ENCODE results near the gene CA11.

The CA11 gene

GRCh38 chr19:48628486-48629296 is 17.3 kb downstream of the CA11 start:
- DNase-seq (ENCODE audit: low read depth) = no peak

GRCh38 chr19:48627865-48628314 is 18.1 kb downstream of the CA11 start:
- no peak for DNase-seq (ENCODE audit: low read depth)

- DNase-seq (ENCODE audit: low read depth) = no peak
These were observed 18.7 kb downstream of the CA11 start for GRCh38 chr19:48627201-48627864.

DNA sequence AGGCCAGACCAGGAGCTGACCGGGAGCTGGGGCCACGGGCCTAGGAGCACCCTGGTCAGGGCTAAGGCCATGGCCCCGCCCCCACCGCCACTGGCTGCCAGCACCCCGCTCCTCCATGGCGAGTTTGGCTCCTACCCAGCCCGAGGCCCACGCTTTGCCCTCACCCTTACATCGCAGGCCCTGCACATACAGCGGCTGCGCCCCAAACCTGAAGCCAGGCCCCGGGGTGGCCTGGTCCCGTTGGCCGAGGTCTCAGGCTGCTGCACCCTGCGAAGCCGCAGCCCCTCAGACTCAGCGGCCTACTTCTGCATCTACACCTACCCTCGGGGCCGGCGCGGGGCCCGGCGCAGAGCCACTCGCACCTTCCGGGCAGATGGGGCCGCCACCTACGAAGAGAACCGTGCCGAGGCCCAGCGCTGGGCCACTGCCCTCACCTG is 20.1 kb downstream of the CA11 start:
- no peak for DNase-seq (ENCODE audit: low read depth)

GRCh38 chr19:48624791-48625723 is 20.9 kb downstream of the CA11 start:
- no peak for DNase-seq (ENCODE audit: low read depth)

DNA sequence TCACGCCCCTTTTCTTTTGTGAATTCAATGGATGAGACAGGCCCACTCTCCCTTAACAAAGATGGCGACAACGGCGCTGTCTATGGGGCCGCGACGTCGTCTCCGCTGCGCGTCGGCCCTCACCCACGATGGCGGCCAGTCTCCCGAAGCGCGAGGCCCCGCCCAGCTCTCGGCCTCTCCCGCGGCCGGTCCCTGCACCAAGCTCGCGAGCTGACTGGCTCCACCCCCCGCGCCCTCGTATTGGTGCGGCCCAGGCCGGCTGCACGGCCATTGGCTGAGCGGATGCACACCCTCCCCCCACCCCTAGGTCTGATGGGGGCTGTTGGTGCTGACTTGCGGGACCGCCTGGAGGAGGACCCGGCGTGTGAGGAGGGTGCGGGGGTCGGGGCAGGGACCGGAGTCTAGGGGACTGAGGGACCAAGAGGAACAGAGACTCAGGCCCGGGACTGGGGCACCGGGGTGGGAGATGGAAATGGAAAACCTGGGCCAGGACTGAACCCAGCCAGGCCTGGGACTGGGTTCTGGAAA is 21.9 kb downstream of the CA11 start:
- DNase-seq (ENCODE audit: low read depth) = peak; percentile 91

- no peak for DNase-seq (ENCODE audit: low read depth)
These were observed 22.4 kb downstream of the CA11 start for GRCh38 chr19:48623556-48624066.

GRCh38 chr19:48619692-48620585 is 26.0 kb downstream of the CA11 start:
- no peak for DNase-seq (ENCODE audit: low read depth)

DNA sequence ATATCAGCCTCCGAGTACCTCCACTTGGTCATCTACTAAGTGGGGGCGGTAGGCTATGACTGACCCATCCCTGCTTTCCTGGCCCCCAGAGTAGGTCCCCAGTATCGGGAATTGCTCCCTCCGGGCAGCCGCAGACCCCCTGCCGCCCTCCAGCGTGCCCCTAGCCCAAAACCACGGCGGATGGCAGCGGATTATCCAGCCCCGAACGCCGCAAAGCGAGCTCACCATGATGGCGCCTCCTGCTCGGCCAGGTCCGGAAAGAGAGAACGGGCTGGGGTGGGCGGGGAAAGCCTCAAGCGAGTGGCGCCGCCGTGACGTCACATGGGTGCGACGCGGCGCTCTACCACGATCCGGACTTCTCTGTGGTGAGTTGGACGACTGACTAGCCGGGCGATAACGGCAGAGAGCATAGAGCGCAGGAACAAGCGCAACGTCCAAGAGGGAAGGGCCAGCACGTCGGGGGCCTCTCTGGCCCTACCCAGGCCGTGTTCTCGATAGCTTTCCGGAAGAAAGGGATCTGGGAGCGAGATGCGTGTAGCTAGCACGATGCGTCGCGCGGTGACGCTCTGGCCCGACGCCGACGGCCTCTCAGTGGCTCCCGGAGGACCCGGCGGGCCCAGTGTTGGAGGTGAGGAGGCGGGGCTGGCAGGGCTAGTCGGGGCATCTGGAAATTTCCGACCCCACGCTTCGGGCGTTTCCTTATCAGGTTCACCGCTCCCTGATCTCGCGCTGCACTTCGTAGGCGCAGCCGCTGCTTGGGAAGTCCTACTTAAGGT is 26.9 kb downstream of the CA11 start, which contains the start of the genes RPL18 and SPHK2:
Gene RPL18 (minus strand): TSS at position 263 of the 776 bp plus-strand sequence. CDS start 35 bp downstream, at position 228.
Gene SPHK2 (plus strand): TSS at position 591 of the 776 bp plus-strand sequence. CDS start 1,009 bp downstream, outside the sequence.
- DNase-seq (ENCODE audit: low read depth) = peak; percentile 93

DNA sequence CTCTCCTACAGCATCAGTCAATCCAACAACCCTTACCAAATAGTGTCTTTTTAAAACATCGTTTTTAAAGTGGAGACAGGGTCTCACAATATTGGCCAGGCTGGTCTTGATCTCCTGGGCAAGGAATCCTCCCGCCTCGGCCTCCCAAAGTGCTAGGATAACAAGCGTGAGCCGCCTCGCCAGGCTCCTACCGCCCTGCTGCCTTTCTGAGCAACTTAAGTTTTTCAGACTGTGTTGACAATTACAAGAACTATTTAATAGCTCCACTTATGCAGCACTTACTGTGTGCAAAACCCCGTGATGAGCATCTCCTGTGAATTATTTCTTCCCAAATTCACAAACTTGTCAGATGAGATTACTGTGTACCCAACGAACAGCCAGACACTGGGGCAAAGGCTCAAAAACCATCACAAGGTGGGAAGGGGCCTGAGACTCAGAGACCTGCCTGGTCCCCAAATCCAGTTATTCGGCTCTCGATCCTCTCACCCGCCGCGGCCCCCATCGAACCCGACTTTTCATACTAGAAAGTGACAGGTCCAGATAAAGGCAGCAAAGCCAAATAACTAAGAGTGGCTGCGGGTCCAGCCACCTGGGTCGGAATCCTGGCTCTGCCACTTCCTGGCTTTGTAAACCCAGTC is 27.6 kb downstream of the CA11 start:
- DNase-seq (ENCODE audit: low read depth) = no peak

DNA sequence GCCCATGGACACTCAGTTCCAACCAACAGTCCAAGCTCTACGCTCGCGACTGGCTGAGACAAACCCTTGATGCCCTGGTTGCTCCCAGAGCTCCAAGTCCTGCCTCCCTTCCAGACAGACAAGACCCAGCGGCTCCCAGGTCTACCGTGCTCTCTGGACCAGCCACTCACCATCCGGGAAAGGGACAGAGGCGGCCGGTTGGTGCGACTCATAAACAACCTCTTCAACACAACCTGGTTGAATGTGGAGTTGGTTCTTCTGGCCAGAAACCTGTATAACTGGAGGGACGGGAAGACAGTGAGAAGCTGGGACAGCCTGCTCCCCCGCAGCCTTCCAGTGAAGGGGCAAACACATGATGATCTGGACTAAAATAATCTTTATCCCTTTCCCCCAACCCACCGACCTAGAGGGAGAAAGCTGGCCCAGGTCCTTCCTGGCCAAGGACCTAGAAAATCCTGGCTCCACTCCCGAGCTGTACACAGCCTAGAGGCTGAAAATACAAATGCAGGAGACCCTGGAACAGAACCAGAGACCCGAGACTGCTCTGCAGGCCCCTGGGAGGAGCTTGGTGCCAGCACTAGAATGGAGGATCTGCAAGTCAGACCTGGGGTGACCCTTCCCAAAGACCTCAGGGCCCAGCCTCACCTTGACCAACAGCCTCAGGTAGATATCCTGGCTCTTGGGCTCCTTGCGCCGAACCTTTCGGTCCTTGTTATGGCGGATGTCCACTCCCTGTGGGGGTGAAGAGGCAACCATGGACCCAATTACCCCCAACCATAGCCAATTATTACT is 28.6 kb downstream of the CA11 start:
- no peak for DNase-seq (ENCODE audit: low read depth)

DNA sequence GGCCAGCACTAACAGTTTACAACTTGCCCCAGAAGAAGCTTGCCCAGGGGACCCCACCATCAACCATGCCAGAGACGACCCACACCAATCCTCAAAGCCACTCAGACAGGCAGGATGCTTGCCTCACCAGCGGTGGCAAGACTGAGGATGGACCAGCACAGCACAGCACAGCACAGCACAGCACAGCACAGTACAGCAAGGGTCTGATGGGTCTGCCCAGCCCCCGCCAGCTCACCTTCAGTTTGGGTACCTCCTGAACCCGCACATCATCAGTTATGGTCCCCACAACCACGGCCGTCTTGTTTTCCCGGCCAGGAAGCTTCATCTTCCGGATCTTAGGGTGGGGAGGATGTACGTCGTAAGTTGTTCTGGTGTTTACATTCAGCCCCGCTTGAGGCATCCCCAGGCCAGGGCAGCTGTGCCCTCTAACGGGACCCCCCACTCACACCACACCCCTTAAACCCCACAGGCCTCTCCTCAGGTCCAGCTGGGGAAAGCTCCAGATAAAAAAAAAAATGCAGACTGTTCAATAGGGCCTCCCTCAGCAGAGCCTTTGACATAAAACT is 29.4 kb downstream of the CA11 start:
- no peak for DNase-seq (ENCODE audit: low read depth)

GRCh38 chr19:48616041-48616436 is 29.9 kb downstream of the CA11 start:
- DNase-seq (ENCODE audit: low read depth) = no peak

GRCh38 chr19:48615231-48616040 is 30.6 kb downstream of the CA11 start:
- DNase-seq (ENCODE audit: low read depth) = no peak

DNA sequence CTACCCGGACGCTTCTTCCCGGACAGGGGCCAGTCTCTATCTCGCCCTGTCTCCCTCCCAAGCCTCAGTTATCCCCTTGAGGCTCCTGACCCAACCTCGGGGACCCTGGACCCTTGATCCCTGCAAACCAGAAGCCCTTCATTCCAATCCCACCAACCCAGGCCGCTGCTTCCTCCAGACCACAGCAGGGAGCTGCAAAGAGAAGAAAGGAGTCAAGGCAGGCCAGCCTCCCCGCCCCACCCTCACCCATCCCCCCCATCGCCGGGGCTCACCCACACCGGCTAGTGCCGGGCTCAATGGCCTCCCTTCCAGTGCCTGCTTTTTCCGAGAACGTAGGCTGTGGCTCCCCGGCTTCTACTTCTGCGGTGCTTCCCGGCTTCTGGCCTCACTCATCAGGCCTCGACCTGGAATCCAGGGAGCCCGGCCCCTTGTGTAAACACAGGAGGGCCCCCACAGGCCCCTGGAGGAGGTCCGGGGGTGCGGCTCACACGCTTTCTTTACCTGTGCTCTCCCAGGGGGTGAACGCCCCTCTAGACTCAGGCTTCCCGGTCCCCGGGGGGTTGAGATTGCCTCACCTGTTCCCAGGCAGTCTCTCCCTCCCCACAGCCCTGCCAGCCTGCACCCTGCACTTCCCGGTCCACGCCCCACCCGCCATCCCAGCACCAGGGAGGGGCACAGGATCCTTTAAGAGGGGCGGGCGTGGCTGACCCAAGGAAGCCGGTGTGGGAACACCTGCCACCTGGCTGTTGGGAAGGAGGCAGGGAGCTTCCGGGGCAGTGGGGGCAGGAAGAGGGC is 31.4 kb downstream of the CA11 start, which contains the start of gene FAM83E:
Gene FAM83E (minus strand): TSS at position 641 of the 795 bp plus-strand sequence. CDS start 1,704 bp downstream, outside the sequence.
- DNase-seq (ENCODE audit: low read depth) = no peak

DNA sequence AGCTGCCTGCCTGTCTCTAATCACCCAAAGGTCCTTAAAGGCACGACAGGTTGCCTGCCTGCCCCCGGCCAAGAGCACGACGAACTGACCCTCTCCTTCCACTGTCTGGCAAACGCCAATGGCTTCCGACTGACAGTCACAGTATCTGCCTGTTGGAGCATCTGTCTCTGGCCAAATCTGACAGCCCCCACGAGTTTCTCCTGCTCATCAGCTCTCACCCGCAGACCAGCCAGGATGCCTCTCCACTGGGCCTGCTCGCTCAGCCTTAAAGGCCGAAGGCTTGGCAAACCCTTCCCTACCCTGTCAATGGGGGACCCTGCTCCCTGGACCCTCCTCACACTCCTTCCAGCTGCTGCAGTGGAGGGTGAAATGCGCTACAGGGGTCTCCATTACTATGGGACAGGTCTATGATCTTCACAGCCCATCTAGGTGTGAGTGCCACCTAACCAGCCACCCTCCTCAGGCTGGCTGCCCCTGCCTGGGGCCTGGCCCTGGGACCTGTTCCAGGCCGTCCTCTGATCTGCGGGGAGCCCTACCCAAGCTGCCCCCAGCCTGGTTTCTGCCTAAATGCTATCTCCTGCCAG is 32.0 kb downstream of the CA11 start:
- no peak for DNase-seq (ENCODE audit: low read depth)

All from stimulated activated CD8-positive, alpha-beta memory T cell treated with anti-CD3 and anti-CD28 coated beads, Interleukin-12 subunit alpha, Interleukin-12 subunit beta, amount 100 ng/mL, for 4 hours (primary cell).